ENCODE data around the gene TP53. TPM values are rescaled to one million over a fixed set of nuclear protein-coding genes. Genes with fewer than 3 reads are reported as not detected.
A peak's percentile ranks its signal among the peaks of the same experiment; 100 is the strongest.

Gene TP53
- total RNA-seq, 6 donors from 2014 or later, result 16.8 to 55.5 (median 21.9) TPM

DNA sequence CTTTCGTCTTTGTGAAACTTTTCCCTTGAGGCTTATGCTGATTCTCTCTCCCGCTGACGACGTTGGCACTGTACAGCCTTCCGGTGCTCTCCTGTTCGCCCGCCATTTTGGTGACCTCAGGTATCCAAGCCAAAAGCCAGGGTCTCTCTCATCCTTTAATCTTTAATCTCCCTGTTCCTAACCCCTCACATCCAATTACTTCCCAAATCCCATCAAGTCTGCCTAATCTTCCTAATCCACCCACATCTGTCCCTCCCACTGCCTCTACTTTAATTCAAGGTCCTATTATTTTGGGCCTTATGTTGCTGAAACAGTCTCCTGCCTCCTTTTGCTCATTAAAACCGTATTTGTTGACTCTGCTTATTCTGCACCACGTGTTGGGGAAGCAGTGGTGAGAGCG is 8.3 kb upstream of the TP53 start:
- Histone ChIP-seq H3K4me3 (no peak overlapping the region), H3K4me1 (no peaks in the 10 kb centered on the region), H3K27me3 (no peaks in the 10 kb centered on the region), H3K36me3 (peaks cover 0 to 27% (median 7%) of the 10 kb centered on the region in 4 donors), H3K27ac (no peak overlapping the region), H3K9me3 (no peaks in the 10 kb centered on the region)
- ATAC-seq (ENCODE audit: low FRiP score in 2 of 2) (no peak), DNase-seq (no peak)
- 96 to 97% methylated on average over 9 to 10 of the region's 10 CpGs for WGBS, 2 donors
- TF ChIP-seq, protein P1, sequence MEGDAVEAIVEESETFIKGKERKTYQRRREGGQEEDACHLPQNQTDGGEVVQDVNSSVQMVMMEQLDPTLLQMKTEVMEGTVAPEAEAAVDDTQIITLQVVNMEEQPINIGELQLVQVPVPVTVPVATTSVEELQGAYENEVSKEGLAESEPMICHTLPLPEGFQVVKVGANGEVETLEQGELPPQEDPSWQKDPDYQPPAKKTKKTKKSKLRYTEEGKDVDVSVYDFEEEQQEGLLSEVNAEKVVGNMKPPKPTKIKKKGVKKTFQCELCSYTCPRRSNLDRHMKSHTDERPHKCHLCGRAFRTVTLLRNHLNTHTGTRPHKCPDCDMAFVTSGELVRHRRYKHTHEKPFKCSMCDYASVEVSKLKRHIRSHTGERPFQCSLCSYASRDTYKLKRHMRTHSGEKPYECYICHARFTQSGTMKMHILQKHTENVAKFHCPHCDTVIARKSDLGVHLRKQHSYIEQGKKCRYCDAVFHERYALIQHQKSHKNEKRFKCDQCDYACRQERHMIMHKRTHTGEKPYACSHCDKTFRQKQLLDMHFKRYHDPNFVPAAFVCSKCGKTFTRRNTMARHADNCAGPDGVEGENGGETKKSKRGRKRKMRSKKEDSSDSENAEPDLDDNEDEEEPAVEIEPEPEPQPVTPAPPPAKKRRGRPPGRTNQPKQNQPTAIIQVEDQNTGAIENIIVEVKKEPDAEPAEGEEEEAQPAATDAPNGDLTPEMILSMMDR (IDR thresholded peaks at IDR 0.05), result no peak
- TF ChIP-seq POLR2AphosphoS5 (IDR thresholded peaks at IDR 0.05) (no peak), EP300 (IDR thresholded peaks at IDR 0.05) (no peak), POLR2A (IDR thresholded peaks at IDR 0.05) (no peak)

DNA sequence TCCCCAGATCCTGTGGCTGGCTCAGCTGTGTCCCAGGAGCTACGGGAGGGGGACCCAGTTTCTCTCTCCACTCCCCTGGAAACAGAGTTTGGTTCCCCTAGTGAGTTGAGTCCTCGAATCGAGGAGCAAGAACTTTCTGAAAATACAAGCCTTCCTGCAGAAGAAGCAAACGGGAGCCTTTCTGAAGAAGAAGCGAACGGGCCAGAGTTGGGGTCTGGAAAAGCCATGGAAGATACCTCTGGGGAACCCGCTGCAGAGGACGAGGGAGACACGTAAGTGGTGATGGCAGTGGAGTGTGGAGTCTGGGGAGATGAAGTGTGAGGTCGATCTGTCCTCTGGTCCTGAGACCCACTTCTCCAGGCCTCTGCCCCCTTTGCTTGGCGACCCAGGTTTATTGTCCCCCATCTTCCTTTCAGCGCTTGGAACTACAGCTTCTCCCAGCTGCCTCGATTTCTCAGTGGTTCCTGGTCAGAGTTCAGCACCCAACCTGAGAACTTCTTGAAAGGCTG is 1.6 kb upstream of the TP53 start:
- no peak for TF ChIP-seq POLR2A (IDR thresholded peaks at IDR 0.05)
- TF ChIP-seq POLR2AphosphoS5 (IDR thresholded peaks at IDR 0.05), result no peak
- TF ChIP-seq EP300 (IDR thresholded peaks at IDR 0.05), result no peak
- TF ChIP-seq, protein P1 (IDR thresholded peaks at IDR 0.05), result no peak
- Histone ChIP-seq H3K4me3 (peak overlapping the region; percentile 35 to 88 (median 68)), H3K36me3 (peaks cover 0 to 16% (median 0%) of the 10 kb centered on the region in 4 donors), H3K9me3 (no peaks in the 10 kb centered on the region), H3K27ac (peak overlapping the region; percentile 28 to 93 (median 74)), H3K27me3 (no peaks in the 10 kb centered on the region), H3K4me1 (peaks cover 16 to 30% (median 22%) of the 10 kb centered on the region in 4 donors)
- no peak for ATAC-seq (ENCODE audit: low FRiP score in 2 of 2)
- no peak for DNase-seq
- WGBS, 2 donors, result 7 to 25% methylated on average over 12 to 13 of the region's 13 CpGs

DNA sequence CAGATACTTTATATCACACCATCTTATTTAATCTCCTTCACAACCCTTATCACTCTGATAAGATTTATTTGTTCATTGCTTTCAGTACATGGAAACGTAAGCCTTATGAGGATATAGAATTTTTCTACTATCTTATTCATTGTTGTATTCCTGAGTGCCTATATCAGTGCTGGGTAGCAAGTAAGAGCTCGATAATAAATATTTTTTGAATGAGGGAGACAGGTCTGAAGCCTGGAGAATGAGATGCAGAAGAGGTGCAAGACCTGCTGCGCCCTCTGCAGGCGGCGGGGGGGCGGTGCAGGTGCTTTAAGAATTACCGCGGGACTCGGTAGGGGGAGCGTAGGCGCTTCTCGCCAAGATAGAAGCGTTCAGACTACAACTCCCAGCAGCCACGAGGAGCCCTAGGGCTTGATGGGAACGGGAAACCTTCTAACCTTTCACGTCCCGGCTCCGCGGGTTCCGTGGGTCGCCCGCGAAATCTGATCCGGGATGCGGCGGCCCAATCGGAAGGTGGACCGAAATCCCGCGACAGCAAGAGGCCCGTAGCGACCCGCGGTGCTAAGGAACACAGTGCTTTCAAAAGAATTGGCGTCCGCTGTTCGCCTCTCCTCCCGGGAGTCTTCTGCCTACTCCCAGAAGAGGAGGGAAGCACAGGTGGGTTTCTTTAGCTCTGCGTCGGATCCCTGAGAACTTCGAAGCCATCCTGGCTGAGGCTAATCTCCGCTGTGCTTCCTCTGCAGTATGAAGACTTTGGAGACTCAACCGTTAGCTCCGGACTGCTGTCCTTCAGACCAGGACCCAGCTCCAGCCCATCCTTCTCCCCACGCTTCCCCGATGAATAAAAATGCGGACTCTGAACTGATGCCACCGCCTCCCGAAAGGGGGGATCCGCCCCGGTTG is 868 bp upstream of the TP53 start, which contains the start of gene WRAP53:
Gene WRAP53, plus strand, starts transcription at position 570 of the 900 bp plus-strand sequence. Its CDS starts 172 bp downstream, at position 742.
- peaks cover 0 to 10% (median 0%) of the 10 kb centered on the region in 4 donors for H3K36me3 ChIP-seq
- DNase-seq (peak; percentile 98 to 99), ATAC-seq (ENCODE audit: low FRiP score in 2 of 2) (peak; percentile 94 to 97)
- H3K27me3 ChIP-seq, result no peaks in the 10 kb centered on the region
- H3K4me3 ChIP-seq, result peak within 1 kb of the TSS; percentile 63 to 88 (median 76)
- WGBS, 2 donors, result 0 to 1% methylated on average over 16 to 51 of the region's 51 CpGs
- peaks cover 16 to 30% (median 22%) of the 10 kb centered on the region in 4 donors for H3K4me1 ChIP-seq
- TF ChIP-seq POLR2A (IDR thresholded peaks at IDR 0.05), result peak in 2 of 4 donors; percentile 32 to 47
- peak in 1 of 4 donors; percentile 15 for TF ChIP-seq EP300 (IDR thresholded peaks at IDR 0.05)
- peak; percentile 71 to 78 for TF ChIP-seq POLR2AphosphoS5 (IDR thresholded peaks at IDR 0.05)
- TF ChIP-seq, protein P1 (IDR thresholded peaks at IDR 0.05), result peak; percentile 96 to 100 (median 98)
- H3K9me3 ChIP-seq, result no peaks in the 10 kb centered on the region
- H3K27ac ChIP-seq, result peak within 1 kb of the TSS; percentile 88 to 96 (median 94)

DNA sequence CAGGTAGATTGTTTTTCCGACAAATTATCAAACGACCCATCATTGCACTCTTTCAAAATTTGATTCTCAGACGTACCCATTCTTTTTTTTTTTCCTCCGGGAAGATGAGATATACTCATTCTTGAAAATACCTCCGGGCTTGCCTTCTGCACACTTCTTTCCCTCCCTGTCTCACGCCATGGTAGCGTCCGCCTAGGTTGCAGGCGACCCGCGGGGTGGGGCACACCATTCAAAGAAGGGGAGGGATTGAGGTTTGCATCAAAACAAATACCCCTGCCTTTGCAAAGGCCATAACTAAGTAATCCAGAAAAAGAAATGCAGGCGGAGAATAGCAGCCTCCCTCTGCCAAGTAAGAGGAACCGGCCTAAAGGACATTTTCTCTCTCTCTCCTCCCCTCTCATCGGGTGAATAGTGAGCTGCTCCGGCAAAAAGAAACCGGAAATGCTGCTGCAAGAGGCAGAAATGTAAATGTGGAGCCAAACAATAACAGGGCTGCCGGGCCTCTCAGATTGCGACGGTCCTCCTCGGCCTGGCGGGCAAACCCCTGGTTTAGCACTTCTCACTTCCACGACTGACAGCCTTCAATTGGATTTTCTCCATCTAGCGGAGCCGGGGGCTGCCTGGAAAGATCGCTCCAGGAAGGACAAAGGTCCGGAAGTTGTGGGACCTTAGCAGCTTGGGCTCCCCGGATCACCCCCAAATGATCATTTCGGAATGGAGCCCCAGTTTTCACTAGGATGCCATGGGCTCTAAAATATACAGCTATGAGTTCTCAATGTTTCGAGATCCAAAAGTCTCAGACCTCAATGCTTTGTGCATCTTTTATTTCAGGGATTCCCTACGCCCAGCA is 843 bp downstream of the TP53 start:
- Histone ChIP-seq H3K4me1 (peaks cover 16 to 30% (median 22%) of the 10 kb centered on the region in 4 donors), H3K9me3 (no peaks in the 10 kb centered on the region), H3K27ac (peak overlapping the region; percentile 88 to 96 (median 94)), H3K36me3 (peaks cover 0 to 6% (median 0%) of the 10 kb centered on the region in 4 donors), H3K27me3 (no peaks in the 10 kb centered on the region), H3K4me3 (peak overlapping the region; percentile 63 to 88 (median 76))
- TF ChIP-seq EP300 (IDR thresholded peaks at IDR 0.05), result peak in 1 of 4 donors; percentile 3
- TF ChIP-seq, protein P1 (IDR thresholded peaks at IDR 0.05), result no peak
- peak; percentile 84 for TF ChIP-seq POLR2AphosphoS5 (IDR thresholded peaks at IDR 0.05)
- TF ChIP-seq POLR2A (IDR thresholded peaks at IDR 0.05), result peak; percentile 55 to 88 (median 74)
- peak; percentile 80 to 85 for ATAC-seq (ENCODE audit: low FRiP score in 2 of 2)
- peak; percentile 70 to 78 for DNase-seq
- WGBS, 2 donors, result 0% methylated on average over 23 to 30 of the region's 30 CpGs

Data from upper lobe of left lung (tissue), 6 donors.